CD14-positive monocyte (primary cell): ENCODE data around the gene GEN1. TPM values are rescaled to one million over a fixed set of nuclear protein-coding genes. Genes with fewer than 3 reads are reported as not detected.

ENCODE experiments used
- DNase-seq, 3 donors: peaks; one replicate each; pipeline ENCODE4 v3.0.0-alpha.2; 2011 to 2022
- H2AFZ ChIP-seq: 2 replicates; pipeline ENCODE4 v1.6.0; 2012; ENCODE audit warnings: mild to moderate bottlenecking, low read depth, low read length, inconsistent platforms; ENCODE audit not compliant: insufficient read depth, poor library complexity, severe bottlenecking
- H3K27ac ChIP-seq, 2 donors: 1 replicate in 1 of 2; 2 replicates in 1 of 2; pipeline ENCODE4 v1.5.1; 2012 to 2013; ENCODE audit warnings: low read length in 2 of 2, control low read depth in 1 of 2, inconsistent platforms in 1 of 2, low read depth in 1 of 2, mild to moderate bottlenecking in 1 of 2
- H3K27me3 ChIP-seq, 2 donors: one replicate each; pipeline versions ENCODE4 v1.6.0 to v1.6.1; 2011 to 2013; ENCODE audit warnings: low read length in 2 of 2; ENCODE audit not compliant: control insufficient read depth in 2 of 2, insufficient read depth in 2 of 2
- H3K36me3 ChIP-seq, 2 donors: replicated peaks in 1 of 2; 1 replicate in 1 of 2; 2 replicates in 1 of 2; pipeline versions ENCODE4 v1.5.1 to v1.6.1; 2012 to 2013; ENCODE audit warnings: low read length in 2 of 2, control low read depth in 1 of 2, inconsistent platforms in 1 of 2, mild to moderate bottlenecking in 1 of 2; ENCODE audit not compliant: insufficient read depth in 2 of 2, control insufficient read depth in 1 of 2
- H3K4me1 ChIP-seq, 2 donors: 1 replicate in 1 of 2; 2 replicates in 1 of 2; pipeline versions ENCODE4 v1.5.1 to v1.6.1; 2012 to 2013; ENCODE audit warnings: low read length in 2 of 2, control low read depth in 1 of 2, inconsistent platforms in 1 of 2, mild to moderate bottlenecking in 1 of 2, moderate library complexity in 1 of 2; ENCODE audit not compliant: insufficient read depth in 2 of 2, control insufficient read depth in 1 of 2
- H3K4me2 ChIP-seq: replicated peaks from 2 replicates; pipeline ENCODE3; 2012; ENCODE audit warnings: low read length, moderate library complexity, mild to moderate bottlenecking; ENCODE audit not compliant: poor library complexity, severe bottlenecking; ENCODE audit errors: extremely low read depth
- H3K4me3 ChIP-seq, 3 experiments: fragments of 200-600 bp in 1 of 3; sonication (generic) in 1 of 3; replicated peaks in 1 of 3; 1 replicate in 2 of 3; 2 replicates in 1 of 3; pipeline ENCODE4 v1.5.1; 2011 to 2013; ENCODE audit warnings: low read length in 3 of 3, mild to moderate bottlenecking in 3 of 3, control low read depth in 2 of 3, low read depth in 2 of 3, inconsistent platforms in 1 of 3, moderate library complexity in 1 of 3
- H3K79me2 ChIP-seq: 2 replicates; pipeline ENCODE4 v1.6.0; 2012; ENCODE audit warnings: mild to moderate bottlenecking, control low read depth, inconsistent platforms, low read length, moderate library complexity; ENCODE audit not compliant: insufficient read depth
- H3K9ac ChIP-seq: 2 replicates; pipeline ENCODE4 v1.6.0; 2017; ENCODE audit warnings: low read length, mild to moderate bottlenecking; ENCODE audit not compliant: insufficient read depth, poor library complexity, severe bottlenecking
- H3K9me3 ChIP-seq, 2 donors: replicated peaks in 1 of 2; 1 replicate in 1 of 2; 2 replicates in 1 of 2; pipeline versions ENCODE4 v1.5.1 to v1.6.1; 2012 to 2013; ENCODE audit warnings: low read length in 2 of 2, control low read depth in 1 of 2; ENCODE audit not compliant: control insufficient read depth in 1 of 2, insufficient read depth in 1 of 2
- H4K20me1 ChIP-seq: 2 replicates; pipeline ENCODE4 v1.6.0; 2012; ENCODE audit warnings: mild to moderate bottlenecking, low read length, control low read depth, moderate library complexity; ENCODE audit not compliant: insufficient read depth
- H3K27ac Mint-ChIP-seq, 7 donors: one replicate each; pipeline ENCODE4 v1.8.0; 2020; ENCODE audit warnings: mild to moderate bottlenecking in 7 of 7, mixed read lengths in 7 of 7, moderate library complexity in 6 of 7, inconsistent platforms in 2 of 7
- H3K27me3 Mint-ChIP-seq, 3 donors: one replicate each; pipeline ENCODE4 v1.8.0; 2021 to 2022; ENCODE audit warnings: low read depth in 3 of 3, mild to moderate bottlenecking in 3 of 3, mixed read lengths in 3 of 3, moderate library complexity in 3 of 3, inconsistent platforms in 1 of 3
- H3K36me3 Mint-ChIP-seq, 2 donors: one replicate each; pipeline ENCODE4 v1.8.0; 2020; ENCODE audit warnings: mixed read lengths in 2 of 2, inconsistent platforms in 1 of 2, mild to moderate bottlenecking in 1 of 2
- H3K4me1 Mint-ChIP-seq: one replicate; pipeline ENCODE4 v1.8.0; 2020; ENCODE audit warnings: mild to moderate bottlenecking, mixed read lengths
- H3K4me3 Mint-ChIP-seq, 2 donors: one replicate each; pipeline ENCODE4 v1.8.0; 2020; ENCODE audit warnings: mild to moderate bottlenecking in 2 of 2, mixed read lengths in 2 of 2, moderate library complexity in 1 of 2
- H3K9me3 Mint-ChIP-seq, 7 donors: one replicate each; pipeline ENCODE4 v1.8.0; 2020 to 2022; ENCODE audit warnings: mixed read lengths in 7 of 7, mild to moderate bottlenecking in 6 of 7, moderate library complexity in 6 of 7, inconsistent platforms in 2 of 7
- CTCF ChIP-seq: fragments of 200-600 bp; IDR thresholded peaks from one replicate; pipeline ENCODE4 v1.8.0; 2022; ENCODE audit warnings: antibody characterized with exemption, mild to moderate bottlenecking
- WGBS: methylation state at CpG from one replicate; pipeline ENCODE4 v1.1.5; 2013; ENCODE audit warnings: missing lambda C conversion rate; ENCODE audit not compliant: insufficient coverage; 5-methylcytosine and 5-hydroxymethylcytosine counted together
- intact Hi-C, 2 donors: fragments of 100-400 bp; cut with micrococcal nuclease; formaldehyde crosslinking; loops; one replicate each; pipeline versions ENCODE4 v1.15.0 to v1.15.1; 2023
- polyA plus RNA-seq, 3 donors: library from polyadenylated mRNA; depleted of rRNA in 1 of 3; unstranded in 2 of 3; stranded (reverse) in 1 of 3; fragments of 300-500 nt in 2 of 3; fragments of >200 nt in 1 of 3; fragmentation: Illumina TruSeq in 2 of 3; gene quantifications; 1 replicate in 2 of 3; 2 replicates in 1 of 3; pipeline ENCODE4 v1.2.3, GENCODE V29; 2012 to 2021

Gene GEN1
- polyA plus RNA-seq, 3 donors = 0.79 to 3.6 (median 0.96) TPM

DNA sequence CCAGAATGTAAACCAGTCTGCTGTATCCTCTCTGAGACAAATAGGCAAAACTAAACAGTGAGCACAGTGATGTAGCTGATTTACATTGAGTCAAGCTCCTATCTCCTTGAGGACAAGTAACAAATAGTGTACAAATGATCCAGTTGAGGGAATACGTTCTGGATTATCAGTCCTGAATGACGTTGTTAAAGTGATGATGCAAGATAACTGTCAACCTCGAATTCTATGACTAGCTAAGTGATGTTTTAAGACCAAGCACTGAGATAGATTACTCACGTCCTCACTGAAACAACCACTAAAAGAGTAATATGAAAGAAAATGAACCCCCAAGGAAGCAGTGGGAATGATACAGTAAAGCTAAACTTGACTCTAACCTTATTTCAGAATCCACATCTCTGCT is 47.1 kb upstream of the GEN1 start:
- H3K79me2 ChIP-seq = no peaks in the 10 kb centered on the region
- H3K9me3 Mint-ChIP-seq = no peaks in the 10 kb centered on the region
- H3K9me3 ChIP-seq = no peaks in the 10 kb centered on the region
- H3K36me3 ChIP-seq = peaks cover 48 to 73% of the 10 kb centered on the region in 2 donors
- H3K27ac ChIP-seq = no peak overlapping the region
- H3K4me3 Mint-ChIP-seq = no peak overlapping the region
- no peaks in the 10 kb centered on the region for H4K20me1 ChIP-seq
- H3K27me3 ChIP-seq = no peaks in the 10 kb centered on the region
- H3K4me1 ChIP-seq = no peaks in the 10 kb centered on the region
- H3K27ac Mint-ChIP-seq = no peak overlapping the region
- H3K9ac ChIP-seq = no peak overlapping the region
- 92% methylated on average over 2 of the region's 4 CpGs for WGBS
- H3K36me3 Mint-ChIP-seq = peaks cover 43 to 51% of the 10 kb centered on the region in 2 donors
- DNase-seq = no peak
- H3K4me3 ChIP-seq = no peak overlapping the region
- no peak overlapping the region for H3K4me2 ChIP-seq
- TF ChIP-seq CTCF = no peak
- no peaks in the 10 kb centered on the region for H3K4me1 Mint-ChIP-seq
- H3K27me3 Mint-ChIP-seq = no peaks in the 10 kb centered on the region
- intact Hi-C loops = no loop called here
- H2AFZ ChIP-seq = no peak overlapping the region

- Histone ChIP-seq H3K9ac (no peak overlapping the region), H4K20me1 (no peaks in the 10 kb centered on the region), H3K79me2 (no peaks in the 10 kb centered on the region), H2AFZ (no peak overlapping the region), H3K36me3 (peaks cover 52 to 87% of the 10 kb centered on the region in 2 donors), H3K27me3 (no peaks in the 10 kb centered on the region), H3K27ac (no peak overlapping the region), H3K4me2 (no peak overlapping the region), H3K9me3 (no peaks in the 10 kb centered on the region), H3K4me1 (no peaks in the 10 kb centered on the region), H3K4me3 (no peak overlapping the region)
- Mint-ChIP-seq H3K27me3 (no peaks in the 10 kb centered on the region), H3K27ac (no peak overlapping the region), H3K9me3 (no peaks in the 10 kb centered on the region), H3K4me1 (no peaks in the 10 kb centered on the region), H3K36me3 (peaks cover 45 to 56% of the 10 kb centered on the region in 2 donors), H3K4me3 (no peak overlapping the region)
- no peak for DNase-seq
- TF ChIP-seq CTCF = no peak
- WGBS = no CpG with 5 or more reads among the region's 1 CpG
- intact Hi-C loops = no loop called here
Measured at GRCh38 chr2:17708501-17708900, 45.4 kb upstream of the GEN1 start.
